Caco-2 (cell line): ENCODE results near the gene PRMT2. TPM values are rescaled to one million over a fixed set of nuclear protein-coding genes. Genes with fewer than 3 reads are reported as not detected.

Experiments
- BruUV-seq: library from RNA; stranded (reverse); fragments of 400-500 nt; replicated peaks from 2 replicates; lab custom pipeline; 2021; lab: Mats Ljungman, UMichigan
- CTCF ChIA-PET: fragments of 300-600 bp; sonication (Branson Sonifier 250); formaldehyde crosslinking; loops from one replicate; lab custom pipeline; 2022; ENCODE audit warnings: antibody characterized with exemption; lab: Charles Lee
- POLR2A ChIA-PET: fragments of 300-600 bp; sonication (Branson Sonifier 250); formaldehyde crosslinking; loops from one replicate; lab custom pipeline; 2022; ENCODE audit warnings: antibody characterized with exemption; lab: Charles Lee
- DNase-seq, 2 experiments: peaks; one replicate each; pipeline versions ENCODE4 v3.0.0 to v3.0.0-alpha.2; 2020 to 2022
- H3K27me3 ChIP-seq: replicated peaks from 2 replicates; pipeline ENCODE4 v1.6.0; 2011; ENCODE audit warnings: low read length; ENCODE audit not compliant: control insufficient read depth, insufficient read depth
- H3K36me3 ChIP-seq: 2 replicates; pipeline ENCODE4 v1.5.1; 2011; ENCODE audit warnings: low read length; ENCODE audit not compliant: control insufficient read depth, insufficient read depth
- H3K4me1 ChIP-seq: fragments of 250-450 bp; sonication (Bioruptor Pico); 2 replicates; pipeline ENCODE4 v1.5.1; 2020; ENCODE audit warnings: mild to moderate bottlenecking
- H3K4me3 ChIP-seq: 2 replicates; pipeline ENCODE4 v1.5.1; 2011; ENCODE audit warnings: low read depth, mild to moderate bottlenecking, control low read depth, low read length
- H3K9me3 ChIP-seq: fragments of 250-450 bp; sonication (Bioruptor Pico); 2 replicates; pipeline ENCODE4 v1.5.1; 2020; ENCODE audit warnings: mild to moderate bottlenecking, moderate library complexity
- H3K27ac Mint-ChIP-seq: one replicate; pipeline ENCODE4 v1.8.0; 2022; ENCODE audit warnings: mixed read lengths; ENCODE audit not compliant: unreplicated experiment
- H3K27me3 Mint-ChIP-seq: one replicate; pipeline ENCODE4 v1.8.0; 2022; ENCODE audit warnings: mixed read lengths; ENCODE audit not compliant: insufficient read depth, unreplicated experiment
- H3K36me3 Mint-ChIP-seq: one replicate; pipeline ENCODE4 v1.8.0; 2022; ENCODE audit warnings: mild to moderate bottlenecking, mixed read lengths; ENCODE audit not compliant: insufficient read depth, unreplicated experiment
- H3K4me1 Mint-ChIP-seq: one replicate; pipeline ENCODE4 v1.8.0; 2022; ENCODE audit warnings: low read depth, mixed read lengths; ENCODE audit not compliant: unreplicated experiment
- H3K4me3 Mint-ChIP-seq: one replicate; pipeline ENCODE4 v1.8.0; 2022; ENCODE audit warnings: mild to moderate bottlenecking, moderate library complexity, mixed read lengths; ENCODE audit not compliant: unreplicated experiment
- H3K9me3 Mint-ChIP-seq: one replicate; pipeline ENCODE4 v1.8.0; 2022; ENCODE audit warnings: mixed read lengths; ENCODE audit not compliant: unreplicated experiment
- intact Hi-C: fragments of 100-400 bp; cut with micrococcal nuclease; formaldehyde crosslinking; loops from one replicate; pipeline ENCODE4 v1.10.0; 2022; ENCODE audit not compliant: unreplicated experiment
- total RNA-seq: library from RNA; stranded (reverse); gene quantifications from 2 replicates; pipeline ENCODE4 v1.2.3, GENCODE V29; 2022
- TF ChIP-seq, protein P1 (sequence below), 2 experiments: fragments of 200-600 bp in 1 of 2; IDR thresholded peaks; 1 replicate in 1 of 2; 2 replicates in 1 of 2; pipeline versions ENCODE4 v1.5.1 to v1.8.0; 2011 to 2022; ENCODE audit warnings: antibody characterized with exemption in 1 of 2, control low read depth in 1 of 2, inconsistent platforms in 1 of 2, low read depth in 1 of 2, low read length in 1 of 2, mild to moderate bottlenecking in 1 of 2, moderate library complexity in 1 of 2; ENCODE audit not compliant: insufficient read depth in 1 of 2, severe bottlenecking in 1 of 2, unreplicated experiment in 1 of 2

PRMT2 gene
- total RNA-seq, 1 experiment from 2014 or later: 56.2 TPM

DNA sequence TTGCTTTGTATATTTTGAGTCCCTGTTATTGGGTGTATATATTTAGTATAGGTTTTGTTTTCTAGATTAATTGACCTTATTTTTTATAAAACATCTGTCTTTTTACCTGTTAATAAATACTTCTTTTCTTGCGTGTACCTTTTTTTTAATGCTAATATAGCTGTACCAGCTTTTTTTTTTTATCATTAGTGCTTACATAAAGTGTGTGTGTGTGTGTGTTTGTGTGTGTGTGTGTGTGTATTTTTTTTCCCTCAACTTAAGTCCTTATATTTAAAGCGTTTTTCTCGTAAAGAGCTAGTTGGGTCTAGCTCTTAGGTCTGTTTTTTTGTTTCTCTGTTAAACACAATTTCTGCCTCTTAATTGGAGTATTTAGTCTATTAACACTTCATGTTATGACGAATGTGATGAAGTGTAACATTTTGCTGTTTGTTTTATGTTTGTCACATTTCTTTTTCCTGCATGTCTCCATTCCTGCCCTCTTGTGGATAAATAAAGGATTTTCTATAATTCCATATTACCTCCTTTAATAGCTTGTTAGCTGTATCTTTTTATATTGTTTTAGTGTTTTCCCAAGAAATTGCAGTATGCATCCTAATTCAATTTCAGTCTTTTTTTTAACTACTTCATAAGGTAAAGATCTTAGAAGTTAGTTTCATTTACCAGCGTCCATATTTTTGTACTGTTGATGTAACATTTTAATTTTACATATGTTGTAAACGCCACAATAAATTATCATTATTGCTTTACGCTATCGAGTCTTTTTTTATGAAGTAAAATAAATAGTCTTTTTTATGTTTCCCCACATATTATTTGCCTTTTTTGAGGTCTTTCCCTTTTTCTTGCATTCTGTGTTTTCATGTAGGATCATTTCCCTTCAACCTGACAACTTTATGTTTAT lies 4.3 kb downstream of the PRMT2 start:
- no peaks in the 10 kb centered on the region for H3K9me3 ChIP-seq
- H3K36me3 ChIP-seq: no peaks in the 10 kb centered on the region; the same call in 1 of the 2 replicates
- TF ChIP-seq, protein P1, sequence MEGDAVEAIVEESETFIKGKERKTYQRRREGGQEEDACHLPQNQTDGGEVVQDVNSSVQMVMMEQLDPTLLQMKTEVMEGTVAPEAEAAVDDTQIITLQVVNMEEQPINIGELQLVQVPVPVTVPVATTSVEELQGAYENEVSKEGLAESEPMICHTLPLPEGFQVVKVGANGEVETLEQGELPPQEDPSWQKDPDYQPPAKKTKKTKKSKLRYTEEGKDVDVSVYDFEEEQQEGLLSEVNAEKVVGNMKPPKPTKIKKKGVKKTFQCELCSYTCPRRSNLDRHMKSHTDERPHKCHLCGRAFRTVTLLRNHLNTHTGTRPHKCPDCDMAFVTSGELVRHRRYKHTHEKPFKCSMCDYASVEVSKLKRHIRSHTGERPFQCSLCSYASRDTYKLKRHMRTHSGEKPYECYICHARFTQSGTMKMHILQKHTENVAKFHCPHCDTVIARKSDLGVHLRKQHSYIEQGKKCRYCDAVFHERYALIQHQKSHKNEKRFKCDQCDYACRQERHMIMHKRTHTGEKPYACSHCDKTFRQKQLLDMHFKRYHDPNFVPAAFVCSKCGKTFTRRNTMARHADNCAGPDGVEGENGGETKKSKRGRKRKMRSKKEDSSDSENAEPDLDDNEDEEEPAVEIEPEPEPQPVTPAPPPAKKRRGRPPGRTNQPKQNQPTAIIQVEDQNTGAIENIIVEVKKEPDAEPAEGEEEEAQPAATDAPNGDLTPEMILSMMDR (IDR thresholded peaks at IDR 0.05; ENCODE audit: insufficient read depth in 1 of 2, low read depth in 1 of 2, low read length in 1 of 2, severe bottlenecking in 1 of 2, unreplicated experiment in 1 of 2): peak; percentile 13
- no peaks in the 10 kb centered on the region for H3K27me3 ChIP-seq
- H3K27ac Mint-ChIP-seq: no peak overlapping the region
- H3K9me3 Mint-ChIP-seq: no peaks in the 10 kb centered on the region
- BruUV-seq: no TSS peak
- intact Hi-C loops: no loop called here
- H3K36me3 Mint-ChIP-seq: peaks cover 56% of the 10 kb centered on the region
- H3K27me3 Mint-ChIP-seq: no peaks in the 10 kb centered on the region
- POLR2A ChIA-PET: no interaction called here
- peaks cover 7% of the 10 kb centered on the region for H3K4me1 Mint-ChIP-seq
- no peaks in the 10 kb centered on the region for H3K4me1 ChIP-seq
- no peak for DNase-seq
- CTCF ChIA-PET: interaction anchor here (0.8 kb wide), 1 partner anchor 496 kb away, joined by 3 read pairs; no protein-coding TSS in a partner anchor
- H3K4me3 Mint-ChIP-seq: no peak overlapping the region
- H3K4me3 ChIP-seq: no peak overlapping the region

DNA sequence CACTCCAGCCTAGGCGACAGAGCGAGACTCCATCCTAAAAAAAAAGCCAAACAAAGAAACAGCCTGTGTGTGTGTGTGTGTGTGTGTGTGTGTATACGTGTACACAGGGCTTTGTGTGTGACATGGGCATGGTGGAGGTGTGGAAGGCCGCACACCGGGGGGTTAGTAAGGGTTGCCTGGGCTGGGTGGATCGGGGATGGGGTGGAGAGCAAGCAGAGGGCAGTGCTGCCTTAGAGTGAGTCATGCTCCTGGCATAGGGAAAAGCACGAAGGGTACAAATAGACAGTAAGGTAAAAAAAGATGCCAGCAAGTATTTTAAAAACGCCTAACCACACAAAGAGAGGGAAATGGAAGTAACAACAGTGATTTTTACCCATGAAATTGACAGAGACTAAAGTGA lies 6.2 kb downstream of the PRMT2 start:
- H3K27me3 Mint-ChIP-seq: no peaks in the 10 kb centered on the region
- no peak for DNase-seq
- TF ChIP-seq, protein P1 (IDR thresholded peaks at IDR 0.05; ENCODE audit: insufficient read depth in 1 of 2, low read depth in 1 of 2, low read length in 1 of 2, severe bottlenecking in 1 of 2, unreplicated experiment in 1 of 2): no peak
- POLR2A ChIA-PET: interaction anchor here (0.6 kb wide), 1 partner anchor 650 kb away, joined by 6 read pairs; no protein-coding TSS in a partner anchor
- BruUV-seq: no TSS peak
- Histone ChIP-seq H3K4me1 (no peaks in the 10 kb centered on the region), H3K4me3 (no peak overlapping the region), H3K27me3 (no peaks in the 10 kb centered on the region), H3K36me3 (no peaks in the 10 kb centered on the region; the same call in 1 of the 2 replicates), H3K9me3 (no peaks in the 10 kb centered on the region)
- intact Hi-C loops: no loop called here
- H3K9me3 Mint-ChIP-seq: no peaks in the 10 kb centered on the region
- CTCF ChIA-PET: no interaction called here
- H3K4me1 Mint-ChIP-seq: peaks cover 7% of the 10 kb centered on the region
- no peak overlapping the region for H3K4me3 Mint-ChIP-seq
- peaks cover 60% of the 10 kb centered on the region for H3K36me3 Mint-ChIP-seq
- no peak overlapping the region for H3K27ac Mint-ChIP-seq

DNA sequence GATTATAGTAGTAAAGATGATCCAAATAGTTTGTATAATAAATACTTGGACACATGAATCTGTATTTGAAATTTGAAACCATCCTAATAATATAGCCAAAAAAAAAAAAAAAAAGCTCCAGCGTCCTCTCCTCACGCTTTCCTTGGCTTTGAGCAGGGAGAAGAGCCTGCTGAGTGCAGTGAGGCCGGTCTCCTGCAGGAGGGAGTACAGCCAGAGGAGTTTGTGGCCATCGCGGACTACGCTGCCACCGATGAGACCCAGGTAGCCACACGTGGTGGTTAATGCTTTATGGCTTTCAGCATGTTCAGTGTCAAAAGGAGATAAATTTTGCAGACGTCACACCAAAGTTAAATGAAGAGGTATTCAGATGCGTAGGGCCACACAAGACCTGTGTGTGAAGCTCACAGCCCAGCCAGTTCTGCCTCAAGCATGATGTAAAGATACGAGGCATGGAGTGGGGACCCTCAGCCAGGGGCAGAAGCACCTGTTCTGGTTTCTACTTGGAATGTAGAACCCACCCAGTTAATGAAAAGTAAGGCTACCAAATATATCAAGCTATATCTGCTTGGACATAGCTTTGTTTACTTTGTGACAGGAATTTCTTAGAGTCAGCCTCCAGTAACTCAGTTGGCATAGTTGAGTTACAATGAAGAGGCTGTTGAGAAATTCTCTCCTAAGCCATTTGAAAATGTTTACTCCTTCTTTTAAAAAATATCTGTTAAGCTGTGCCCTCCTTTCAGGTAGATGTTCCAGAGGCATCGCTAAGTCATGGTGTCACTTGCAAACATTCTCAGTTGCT lies 8.1 kb downstream of the PRMT2 start:
- H3K36me3 Mint-ChIP-seq: peaks cover 68% of the 10 kb centered on the region
- no peaks in the 10 kb centered on the region for H3K4me1 Mint-ChIP-seq
- Histone ChIP-seq H3K9me3 (no peaks in the 10 kb centered on the region), H3K4me1 (no peaks in the 10 kb centered on the region), H3K36me3 (no peaks in the 10 kb centered on the region; the same call in none of the 2 replicates), H3K4me3 (no peak overlapping the region), H3K27me3 (no peaks in the 10 kb centered on the region)
- no peaks in the 10 kb centered on the region for H3K9me3 Mint-ChIP-seq
- intact Hi-C loops: no loop called here
- TF ChIP-seq, protein P1 (IDR thresholded peaks at IDR 0.05; ENCODE audit: insufficient read depth in 1 of 2, low read depth in 1 of 2, low read length in 1 of 2, severe bottlenecking in 1 of 2, unreplicated experiment in 1 of 2): no peak
- H3K27ac Mint-ChIP-seq: no peak overlapping the region
- no peaks in the 10 kb centered on the region for H3K27me3 Mint-ChIP-seq
- ChIA-PET CTCF (no interaction called here), POLR2A (interaction anchor here (0.6 to 0.8 kb wide), 2 partner anchors 8 to 365 kb away, joined by 4 read pairs; partner anchors contain the start of gene PRMT2)
- no TSS peak for BruUV-seq
- DNase-seq: no peak
- H3K4me3 Mint-ChIP-seq: no peak overlapping the region
